Measurements from ENCODE around the gene KCNF1.

DNA sequence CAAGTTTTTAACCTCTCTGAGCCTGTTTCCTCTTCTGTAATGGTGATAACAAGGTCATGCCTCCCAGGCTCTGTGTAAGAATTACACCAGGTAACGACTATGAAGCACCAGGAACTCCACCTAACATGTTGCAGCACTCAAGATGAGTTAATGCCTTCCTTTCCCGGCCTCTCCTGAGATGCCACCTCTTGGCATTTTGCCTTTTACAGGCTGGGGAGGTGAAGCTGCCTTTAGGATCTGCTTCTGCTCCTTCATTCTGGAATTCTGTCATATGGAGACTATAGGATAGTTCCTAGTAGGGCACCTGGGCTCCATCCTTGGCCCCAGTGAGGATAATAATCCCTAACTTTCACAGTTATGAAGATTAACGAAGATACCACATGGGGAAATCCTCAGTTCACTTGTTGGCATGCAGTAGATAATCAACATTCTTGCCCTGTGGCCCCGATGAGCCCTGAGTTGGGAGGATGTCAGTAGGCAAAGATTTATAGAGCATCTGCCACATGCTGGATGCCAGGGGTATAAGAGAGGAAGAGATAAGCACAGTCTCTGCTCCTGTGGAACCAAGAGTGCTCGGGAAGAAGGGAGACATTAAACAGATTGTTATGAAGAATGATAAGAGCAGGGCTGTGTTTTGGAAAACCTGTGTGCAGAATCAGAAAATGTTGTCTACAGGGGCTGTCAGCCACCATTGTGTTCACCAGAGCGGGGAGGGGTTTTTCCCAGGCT, 43.9 kb upstream of the KCNF1 start:
- TF ChIP-seq POLR2A (IDR thresholded peaks at IDR 0.05) (no peak), CTCF (IDR thresholded peaks at IDR 0.05) (no peak), POLR2AphosphoS5 (IDR thresholded peaks at IDR 0.05) (no peak)
